ENCODE results near the gene HAGHL.

DNA sequence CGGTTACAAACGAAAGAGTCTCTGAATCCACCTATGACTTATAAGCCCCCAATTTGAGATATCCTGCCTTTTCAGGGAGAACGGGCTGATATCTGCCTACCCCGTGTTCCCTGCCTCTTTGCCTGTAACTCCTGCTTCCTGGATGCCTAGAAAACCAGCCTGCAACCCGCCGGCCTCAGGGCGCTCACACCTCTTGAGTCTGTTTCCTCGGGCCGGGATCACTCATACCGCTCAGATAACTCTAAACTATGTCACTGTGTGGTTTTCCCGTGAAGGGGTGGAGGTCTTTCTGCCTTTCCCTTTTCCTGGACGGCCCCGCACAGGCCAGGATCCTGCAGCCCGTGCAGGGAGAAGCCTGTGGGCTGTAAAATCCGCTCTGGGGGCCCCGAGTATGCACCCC lies 50.9 kb downstream of the HAGHL start:
- TF ChIP-seq ZNF274 (IDR thresholded peaks at IDR 0.05; ENCODE audit: low read depth, low read length) (no peak), FOSL1 (IDR thresholded peaks at IDR 0.05; ENCODE audit: low read depth) (no peak), POLR2A (IDR thresholded peaks at IDR 0.05; ENCODE audit: borderline replicate concordance, extremely low read depth, insufficient read depth, insufficient read length) (no peak), EZH2 (IDR thresholded peaks at IDR 0.05) (no peak)
- TF ChIP-seq, protein P1, sequence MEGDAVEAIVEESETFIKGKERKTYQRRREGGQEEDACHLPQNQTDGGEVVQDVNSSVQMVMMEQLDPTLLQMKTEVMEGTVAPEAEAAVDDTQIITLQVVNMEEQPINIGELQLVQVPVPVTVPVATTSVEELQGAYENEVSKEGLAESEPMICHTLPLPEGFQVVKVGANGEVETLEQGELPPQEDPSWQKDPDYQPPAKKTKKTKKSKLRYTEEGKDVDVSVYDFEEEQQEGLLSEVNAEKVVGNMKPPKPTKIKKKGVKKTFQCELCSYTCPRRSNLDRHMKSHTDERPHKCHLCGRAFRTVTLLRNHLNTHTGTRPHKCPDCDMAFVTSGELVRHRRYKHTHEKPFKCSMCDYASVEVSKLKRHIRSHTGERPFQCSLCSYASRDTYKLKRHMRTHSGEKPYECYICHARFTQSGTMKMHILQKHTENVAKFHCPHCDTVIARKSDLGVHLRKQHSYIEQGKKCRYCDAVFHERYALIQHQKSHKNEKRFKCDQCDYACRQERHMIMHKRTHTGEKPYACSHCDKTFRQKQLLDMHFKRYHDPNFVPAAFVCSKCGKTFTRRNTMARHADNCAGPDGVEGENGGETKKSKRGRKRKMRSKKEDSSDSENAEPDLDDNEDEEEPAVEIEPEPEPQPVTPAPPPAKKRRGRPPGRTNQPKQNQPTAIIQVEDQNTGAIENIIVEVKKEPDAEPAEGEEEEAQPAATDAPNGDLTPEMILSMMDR (IDR thresholded peaks at IDR 0.05 in 2 of 3, conservative IDR thresholded peaks at IDR 0.05 in 1 of 3; ENCODE audit: borderline replicate concordance in 1 of 3, insufficient read depth in 1 of 3, low read depth in 2 of 3, low read length in 2 of 3): no peak
